UCSD-AML1 (cell line): ENCODE data around the gene CHAF1A.

Source experiments
- DNase-seq: peaks from one replicate; lab custom pipeline; 2025; ENCODE audit not compliant: unreplicated experiment; lab: John Stamatoyannopoulos, UW

The CHAF1A gene

GRCh38 chr19:4366666-4367335 is 35.6 kb upstream of the CHAF1A start:
- DNase-seq: no peak

GRCh38 chr19:4367336-4367723 is 35.1 kb upstream of the CHAF1A start:
- DNase-seq: no peak

GRCh38 chr19:4367781-4368127 is 34.7 kb upstream of the CHAF1A start:
- no peak for DNase-seq

- DNase-seq: no peak
These were observed 34.2 kb upstream of the CHAF1A start for GRCh38 chr19:4368128-4368820.

GRCh38 chr19:4369109-4369887 is 33.1 kb upstream of the CHAF1A start:
- DNase-seq: peak; percentile 78

GRCh38 chr19:4369888-4370260 is 32.6 kb upstream of the CHAF1A start:
- peak; percentile 85 for DNase-seq

- DNase-seq: no peak
These were observed 31.9 kb upstream of the CHAF1A start for GRCh38 chr19:4370418-4371041.

- DNase-seq: no peak
These were observed 30.9 kb upstream of the CHAF1A start for GRCh38 chr19:4371247-4372164.

GRCh38 chr19:4372165-4373012 is 30.1 kb upstream of the CHAF1A start:
- no peak for DNase-seq

- no peak for DNase-seq
These were observed 29.4 kb upstream of the CHAF1A start for GRCh38 chr19:4373013-4373367.

GRCh38 chr19:4373601-4374497 is 28.6 kb upstream of the CHAF1A start:
- DNase-seq: peak; percentile 42

GRCh38 chr19:4374498-4375163 is 27.8 kb upstream of the CHAF1A start:
- DNase-seq: peak; percentile 36

GRCh38 chr19:4375164-4376027 is 27.0 kb upstream of the CHAF1A start:
- peak; percentile 44 for DNase-seq

GRCh38 chr19:4376028-4376670 is 26.3 kb upstream of the CHAF1A start:
- DNase-seq: no peak

GRCh38 chr19:4376671-4376990 is 25.8 kb upstream of the CHAF1A start:
- DNase-seq: no peak

GRCh38 chr19:4376991-4377781 is 25.3 kb upstream of the CHAF1A start:
- DNase-seq: no peak
